NOMO-1 (cell line): Measurements from ENCODE around the gene MAP7D2.
"Not testable (repeated sequence)": the region's sequence is repeated elsewhere in the genome, so short reads cannot be mapped to it uniquely, and the experiment has no call there.

Source experiments
- DNase-seq, 2 experiments: peaks; one replicate each; lab custom pipeline; 2025; ENCODE audit not compliant: unreplicated experiment in 2 of 2; lab: John Stamatoyannopoulos, UW

MAP7D2 gene

DNA sequence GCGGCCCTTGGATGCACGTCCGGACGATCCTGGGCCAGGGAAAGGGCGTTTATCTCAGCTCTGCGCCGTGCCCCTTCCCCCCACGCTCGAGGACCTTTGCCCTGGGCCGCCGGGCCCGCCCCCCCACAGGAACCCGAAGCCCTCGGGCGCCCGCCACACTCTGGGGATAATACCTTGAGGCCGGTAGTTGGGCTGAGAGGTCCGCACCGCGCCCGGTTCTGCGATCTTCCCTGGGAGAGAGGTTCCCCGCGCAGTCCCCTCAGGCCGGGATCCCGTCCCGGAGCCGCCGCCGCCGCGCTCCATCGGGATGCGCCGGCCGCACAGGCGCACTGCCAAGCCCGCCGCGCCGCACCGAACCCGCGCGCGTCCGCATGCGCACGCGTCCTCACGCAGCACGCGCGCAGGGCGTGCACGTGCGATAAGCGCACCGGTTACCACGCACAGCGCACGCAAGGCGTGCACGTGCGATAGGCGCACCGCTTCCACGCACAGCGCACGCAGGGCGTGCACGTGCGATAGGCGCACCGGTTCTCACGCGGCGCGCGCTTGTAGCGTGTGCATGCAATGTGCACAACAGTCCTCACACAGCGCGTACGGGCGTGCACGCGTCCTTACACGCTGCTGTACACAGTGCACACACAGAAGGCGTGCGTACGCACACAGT lies at the start of gene MAP7D2:
MAP7D2 (minus strand) TSS at position 331 of the 664 bp plus-strand sequence; CDS start at position 303, 28 bp downstream.
- DNase-seq = no peak

DNA sequence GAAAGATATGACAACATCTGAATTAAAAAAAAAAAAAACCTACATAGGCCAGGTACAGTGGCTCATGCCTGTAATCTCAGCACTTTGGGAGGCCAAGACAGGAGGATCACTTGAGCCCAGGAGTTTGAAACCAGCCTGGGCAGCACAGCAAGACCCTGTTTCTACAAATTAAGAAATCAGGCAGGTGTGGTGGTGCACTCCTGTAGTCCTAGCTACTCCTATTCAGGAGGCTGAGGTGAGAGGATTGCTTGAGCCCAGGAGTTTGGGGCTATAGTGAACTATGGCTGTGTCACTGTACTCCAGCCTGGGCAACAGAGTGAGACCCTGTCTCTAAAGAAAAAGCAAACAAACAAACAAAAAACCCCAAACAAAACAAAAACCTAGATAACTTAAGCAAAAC lies 45.8 kb upstream of the MAP7D2 start:
- DNase-seq = not testable (repeated sequence)

DNA sequence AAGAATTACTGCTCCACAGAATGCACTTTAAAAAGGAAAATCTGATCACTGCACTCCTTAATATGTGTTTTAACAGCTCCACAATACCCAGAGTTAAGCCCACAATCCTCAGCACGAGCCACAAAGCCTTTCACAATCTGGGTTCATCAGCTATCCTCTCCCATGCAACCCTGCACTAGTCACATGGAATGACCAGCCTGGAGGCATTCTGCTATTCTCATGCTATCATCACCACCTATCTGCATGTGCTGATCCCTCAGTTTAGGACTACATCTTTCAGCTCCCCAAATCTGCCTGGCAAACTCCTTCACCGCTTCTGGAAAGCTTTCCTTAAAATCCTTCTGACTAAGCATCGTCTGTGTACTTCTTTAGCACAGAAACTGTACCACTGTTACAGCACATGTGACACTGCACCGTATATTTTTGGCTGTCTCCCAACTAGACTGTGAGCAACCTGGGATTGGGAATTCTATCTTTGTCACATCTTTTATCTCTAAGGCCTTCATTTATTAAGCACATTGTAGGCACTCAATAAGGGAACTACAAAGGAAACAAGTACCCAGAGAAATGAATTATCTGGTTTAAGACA lies 43.2 kb upstream of the MAP7D2 start:
- no peak for DNase-seq

DNA sequence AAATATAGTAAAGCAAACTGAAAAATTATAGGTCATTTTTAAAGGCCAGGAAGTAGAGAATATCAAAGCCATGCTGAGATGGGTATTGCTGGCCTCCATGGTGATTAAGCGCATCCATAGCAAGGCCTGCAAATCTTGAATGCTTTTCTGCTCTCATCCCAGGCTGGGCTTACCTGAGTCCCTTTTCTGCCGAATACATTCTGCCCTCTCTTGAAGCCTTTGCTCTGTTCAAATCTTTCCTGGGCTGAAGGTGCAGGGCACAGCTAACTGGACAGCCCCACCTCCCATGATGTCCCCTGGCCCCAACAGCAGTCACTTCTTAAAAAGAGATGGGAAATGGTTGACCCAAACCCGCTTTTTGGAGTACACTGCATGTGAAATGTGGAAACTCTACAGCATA lies 35.0 kb upstream of the MAP7D2 start:
- DNase-seq = no peak

DNA sequence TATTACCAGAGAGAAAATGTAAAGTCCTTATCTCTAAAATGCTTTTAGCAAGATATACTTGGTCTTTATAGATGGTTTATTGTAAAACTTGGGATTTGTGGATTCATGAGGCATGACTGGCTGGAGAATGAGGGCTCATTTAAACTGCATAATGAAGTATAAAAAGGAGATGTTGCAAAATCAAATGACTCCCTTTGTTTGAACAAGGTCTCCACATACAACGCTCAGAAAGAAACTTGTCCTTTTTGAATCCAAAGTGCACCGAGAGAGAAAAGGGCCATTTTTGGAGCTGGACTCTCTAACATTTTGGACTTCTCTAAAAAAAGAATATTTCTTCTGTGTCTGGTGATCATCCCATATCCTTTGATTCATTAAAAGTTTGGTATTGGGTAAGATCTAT lies 32.6 kb upstream of the MAP7D2 start:
- no peak for DNase-seq

DNA sequence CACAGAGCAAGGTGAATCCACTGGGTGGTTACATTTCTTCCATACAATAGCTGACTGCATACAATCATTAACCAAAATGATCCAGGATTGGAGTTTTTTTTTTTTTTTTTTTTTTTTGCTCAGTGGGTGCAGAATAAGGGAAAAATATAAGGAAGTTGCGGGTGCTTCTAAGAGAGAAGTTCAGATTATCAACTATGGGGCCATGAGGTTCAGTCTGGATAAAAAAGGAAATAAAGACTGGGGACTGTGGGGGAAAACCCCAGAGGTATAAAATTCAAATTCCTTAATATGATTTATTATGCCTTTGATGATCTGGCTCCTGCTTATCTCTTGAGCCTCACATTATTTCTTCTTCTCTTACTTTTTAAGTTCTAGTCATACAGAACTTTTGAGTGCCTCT lies 30.9 kb upstream of the MAP7D2 start:
- DNase-seq = peak in 1 of 2 experiments; percentile 5

DNA sequence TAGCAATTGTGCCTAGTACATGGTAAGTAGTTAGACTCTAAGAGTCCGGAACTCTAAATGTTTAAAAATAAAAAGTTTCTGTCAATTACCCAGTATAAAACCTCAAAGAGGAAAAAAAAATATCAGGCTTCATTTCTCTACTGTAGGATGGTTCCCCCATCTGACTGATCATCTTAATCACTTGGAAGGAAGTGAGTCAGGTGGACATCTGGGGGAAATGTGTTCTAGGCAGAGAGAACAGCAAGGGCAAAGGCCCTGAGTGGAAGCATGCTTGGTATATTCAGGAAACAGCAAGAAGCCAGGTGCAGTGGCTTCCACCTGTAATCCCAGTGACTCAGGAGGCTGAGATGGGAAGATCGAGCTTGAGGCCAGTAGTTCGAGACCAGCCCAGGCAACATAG lies 27.8 kb upstream of the MAP7D2 start:
- peak in 1 of 2 experiments; percentile 36 for DNase-seq

DNA sequence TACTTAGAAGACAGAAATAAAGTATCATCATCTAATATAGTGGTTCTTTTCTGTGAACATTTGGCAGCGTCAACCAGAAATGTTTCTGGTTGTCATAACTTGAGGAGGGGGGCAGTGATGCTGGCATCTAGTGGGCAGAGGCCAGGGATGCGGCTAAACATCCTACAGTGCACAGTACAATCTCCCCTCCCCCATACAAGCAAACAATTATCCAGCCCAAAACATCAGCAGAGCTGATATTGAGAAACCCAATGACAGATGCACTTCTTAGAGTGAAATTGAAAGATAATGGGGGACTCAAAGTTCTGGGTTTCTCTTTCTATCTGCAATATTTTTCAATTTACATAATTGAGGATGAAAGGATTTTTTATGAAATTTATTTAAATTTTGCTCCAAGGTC lies 26.9 kb upstream of the MAP7D2 start:
- no peak for DNase-seq

DNA sequence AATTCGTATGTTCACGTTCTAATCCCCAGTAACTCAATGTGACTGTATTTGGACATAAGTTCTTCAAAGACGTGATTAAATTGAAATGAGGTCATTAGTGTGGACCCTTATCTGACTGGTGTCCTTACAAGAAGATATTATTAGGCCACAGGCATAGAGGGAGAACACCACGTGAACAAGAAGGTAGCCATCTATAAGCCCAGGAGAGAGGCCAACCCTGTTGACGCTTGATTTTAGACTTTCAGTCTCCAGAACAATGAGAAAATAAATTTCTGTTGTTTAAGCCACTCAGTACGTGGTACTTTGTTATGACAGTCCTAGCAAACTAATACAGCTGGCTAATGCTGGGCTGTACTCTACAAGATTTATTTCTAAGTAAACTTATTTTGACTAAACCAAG lies 26.4 kb upstream of the MAP7D2 start:
- DNase-seq = no peak

DNA sequence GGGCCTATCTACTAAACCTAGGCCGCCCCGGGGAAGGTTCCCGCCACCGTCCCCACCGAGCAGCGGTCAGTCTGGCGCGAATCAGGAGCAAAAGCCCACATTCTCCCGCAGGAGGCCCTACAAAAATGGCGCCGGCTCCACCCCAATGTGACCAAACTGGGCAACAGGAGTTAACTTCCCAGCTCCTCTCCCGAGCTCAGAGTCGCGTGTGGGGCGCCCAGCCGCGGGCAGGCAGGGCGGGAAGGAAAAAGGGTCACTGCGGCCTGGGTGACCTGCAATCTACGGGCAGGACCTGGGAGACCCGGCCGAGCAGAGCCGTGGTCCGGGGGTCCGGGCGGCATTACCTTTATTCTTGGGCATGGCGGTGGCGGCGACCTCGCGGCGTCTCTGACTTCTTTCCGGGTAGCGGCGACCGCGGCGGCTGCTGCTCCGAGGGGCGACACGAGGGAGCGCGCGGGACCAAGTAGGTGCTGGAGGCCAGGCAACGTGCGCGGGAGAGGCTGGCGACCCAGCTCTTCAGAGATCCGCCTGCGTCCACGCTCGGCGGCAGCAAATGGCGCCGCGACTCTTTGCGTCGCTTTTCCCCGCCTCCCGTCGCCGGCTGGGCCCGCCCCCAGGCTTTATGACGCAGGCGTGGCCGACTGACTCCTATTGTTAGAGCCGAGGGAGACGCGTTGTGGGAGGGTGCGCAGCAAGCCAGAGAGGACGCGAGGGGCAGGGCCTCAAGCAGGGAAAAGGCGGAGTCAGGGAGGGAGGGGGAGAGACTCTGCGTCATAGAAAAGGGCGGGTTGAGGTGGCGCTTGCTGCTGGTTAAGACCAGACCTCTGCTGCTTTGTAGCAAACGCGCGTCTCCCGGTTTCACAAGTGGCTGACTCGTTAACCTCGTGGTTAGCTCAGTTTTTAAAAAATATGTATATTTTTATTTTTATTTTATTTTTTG lies 24.8 kb upstream of the MAP7D2 start, which contains the start of gene EIF1AX:
EIF1AX (minus strand) TSS at position 558 of the 940 bp plus-strand sequence; CDS start at position 360, 198 bp downstream.
- DNase-seq = peak; percentile 98 to 100

DNA sequence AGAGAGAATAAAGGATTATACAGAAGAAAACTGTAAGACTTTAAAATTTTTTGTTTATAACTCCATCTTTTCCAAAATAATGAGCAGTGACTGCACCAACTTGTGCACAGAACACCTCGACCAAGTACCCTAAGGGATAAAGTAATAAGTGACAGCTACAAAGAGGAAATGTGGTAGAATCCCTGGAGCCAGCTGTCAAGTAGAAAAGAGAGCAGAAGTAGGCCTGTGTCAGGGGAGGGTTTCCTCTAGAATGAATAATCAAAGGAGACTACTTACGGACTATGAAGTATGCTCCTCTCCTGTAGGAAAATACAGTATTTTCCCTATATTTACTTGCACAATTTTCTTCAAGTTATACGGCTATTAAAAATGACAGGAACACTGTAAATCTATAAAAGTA lies 23.7 kb upstream of the MAP7D2 start:
- DNase-seq = peak; percentile 15 to 55

DNA sequence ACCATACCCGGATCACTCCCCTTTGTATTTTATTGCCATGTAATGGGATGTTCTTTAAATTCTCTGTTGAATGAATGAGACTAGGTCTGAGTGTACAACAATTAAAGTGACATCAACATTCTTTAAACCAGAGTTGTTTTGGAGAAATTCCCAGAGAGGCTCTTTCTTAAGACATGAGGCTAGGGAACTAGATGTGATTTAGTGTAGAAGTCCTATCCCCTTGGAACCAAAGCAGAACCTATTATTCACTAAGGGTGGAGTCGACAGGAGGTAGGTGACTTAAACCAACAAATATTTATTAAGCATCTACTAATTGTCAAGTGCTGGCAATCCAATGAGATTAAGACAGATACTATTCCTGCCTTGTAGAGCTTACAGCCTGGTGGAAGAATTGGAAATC lies 23.3 kb upstream of the MAP7D2 start:
- DNase-seq = no peak

DNA sequence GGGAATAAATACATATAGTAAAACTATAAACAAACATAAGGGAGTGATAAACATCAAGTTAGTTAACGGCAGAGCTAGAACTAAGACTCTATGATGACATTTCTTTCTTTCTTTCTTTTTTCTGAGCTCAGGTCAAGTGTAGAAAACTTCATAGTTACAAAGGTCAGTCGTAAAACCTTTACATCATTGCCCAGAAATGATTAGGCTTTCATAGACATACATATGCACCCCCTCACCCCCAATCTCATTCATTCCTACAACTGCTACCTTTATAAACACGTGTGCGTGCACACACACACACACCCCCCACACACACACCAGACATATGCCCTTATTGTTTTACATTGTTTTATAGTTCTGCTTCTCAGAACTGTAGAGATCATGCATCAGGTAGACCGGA lies 19.2 kb upstream of the MAP7D2 start:
- no peak for DNase-seq

DNA sequence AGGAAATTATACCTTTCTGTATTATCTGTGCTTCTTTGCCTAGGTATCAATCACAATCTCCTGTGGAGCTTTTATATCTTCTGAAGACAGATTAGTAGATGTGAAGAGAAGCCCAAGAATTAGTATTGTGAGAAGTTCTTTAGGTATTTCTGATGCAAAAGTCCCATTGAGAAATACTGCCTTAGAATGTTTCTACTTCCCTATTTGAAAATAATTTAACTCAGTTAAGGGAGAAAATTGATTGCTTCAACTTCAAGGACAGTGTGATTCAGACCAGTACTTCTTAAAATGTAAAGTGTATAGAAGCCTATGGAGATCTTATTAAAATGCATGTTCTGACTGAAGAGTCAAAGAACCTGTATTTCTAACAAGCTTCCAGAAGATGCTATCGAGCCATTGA lies 16.0 kb upstream of the MAP7D2 start:
- DNase-seq = peak; percentile 42 to 85

DNA sequence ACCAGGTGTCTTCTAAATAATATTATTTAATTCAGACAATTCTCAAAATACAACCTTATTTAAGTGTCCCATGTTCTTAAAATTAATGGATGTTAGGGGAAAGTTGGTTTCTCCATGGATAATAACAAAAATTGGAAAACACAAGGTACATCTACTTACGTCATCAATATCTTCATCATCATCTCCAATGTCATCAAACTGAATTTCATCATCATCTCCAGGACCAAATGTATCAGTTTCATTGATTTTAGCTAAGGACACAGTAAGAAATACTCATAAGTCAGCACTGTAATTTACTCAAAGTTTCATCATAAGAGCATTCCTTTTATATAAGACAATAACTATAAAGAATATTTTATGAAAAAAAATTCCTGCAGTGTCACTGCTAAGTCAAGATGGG lies 13.7 kb upstream of the MAP7D2 start:
- DNase-seq = no peak

DNA sequence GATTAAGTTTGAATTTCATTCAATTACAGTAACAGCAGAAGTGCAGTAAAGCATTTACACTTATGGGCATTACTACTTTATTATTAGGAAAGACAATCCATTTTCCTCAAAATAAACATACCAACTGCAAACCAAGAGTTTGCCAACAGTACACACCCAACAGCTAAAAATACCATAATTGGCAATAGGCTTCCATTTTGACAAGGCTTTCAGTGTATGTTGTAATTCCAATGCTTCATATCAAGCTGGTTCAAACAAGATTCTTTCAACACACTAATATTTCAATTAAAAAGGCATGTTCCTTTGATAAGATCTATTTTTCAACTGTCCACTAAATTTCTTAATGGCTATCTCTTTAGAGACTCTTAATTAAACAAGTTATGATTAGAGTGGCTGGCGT lies 12.8 kb upstream of the MAP7D2 start:
- DNase-seq = no peak

DNA sequence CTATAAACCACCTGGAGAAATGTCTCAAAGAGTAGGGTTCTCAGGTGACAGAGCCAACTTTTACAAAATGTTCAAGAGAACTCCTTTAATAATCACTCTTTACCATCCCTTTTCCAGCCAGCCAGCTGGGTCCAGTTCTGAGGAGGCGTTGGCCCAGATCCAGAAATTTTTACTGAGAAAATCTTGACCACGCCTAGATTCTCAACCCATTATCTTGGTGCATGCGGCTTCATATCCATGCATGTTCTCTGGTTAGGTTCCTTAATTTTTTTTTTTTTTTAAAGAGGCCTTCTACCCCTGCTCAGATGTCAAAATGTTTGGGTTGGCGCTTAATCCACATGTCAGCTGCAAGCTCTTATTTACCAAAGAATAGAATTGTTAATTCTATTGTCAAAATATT lies 12.0 kb upstream of the MAP7D2 start:
- DNase-seq = no peak

DNA sequence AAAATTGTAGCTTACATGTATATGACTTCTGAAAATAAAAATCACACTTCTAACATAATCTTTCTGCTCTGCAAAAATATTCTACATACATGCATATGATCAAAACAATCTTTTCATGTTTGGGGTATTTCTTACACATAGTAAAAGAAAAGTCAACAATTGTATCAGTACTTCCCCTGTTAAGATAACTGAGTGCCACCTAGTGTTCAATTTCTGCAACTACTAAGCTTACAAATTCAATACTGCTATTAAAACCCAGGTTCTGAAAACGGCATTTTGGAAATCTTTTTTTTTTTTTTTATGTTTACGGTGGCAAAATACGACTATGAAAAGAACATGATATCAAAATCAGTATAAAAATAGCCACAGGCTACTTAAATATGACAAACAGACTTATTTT lies 10.7 kb upstream of the MAP7D2 start:
- peak in 1 of 2 experiments; percentile 9 for DNase-seq

DNA sequence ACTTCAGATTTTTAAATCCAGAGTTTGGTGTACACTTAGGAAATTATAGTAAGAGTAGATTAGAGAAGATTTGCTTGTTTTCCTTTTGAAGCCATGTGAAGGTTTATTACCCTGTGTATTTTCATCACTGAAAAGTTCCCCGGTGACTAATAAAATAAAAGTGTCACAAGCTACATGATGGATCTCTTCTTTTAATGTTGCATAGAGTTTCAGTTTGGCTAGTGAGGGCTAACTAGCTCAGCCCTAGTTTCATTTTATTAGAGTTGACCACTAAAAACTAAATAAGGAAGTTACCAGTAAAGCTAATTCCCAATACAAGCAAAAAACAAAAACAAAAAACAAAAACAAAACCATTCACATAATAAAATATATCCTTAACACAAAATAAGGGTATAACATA lies 10.1 kb upstream of the MAP7D2 start:
- DNase-seq = not testable (repeated sequence)

DNA sequence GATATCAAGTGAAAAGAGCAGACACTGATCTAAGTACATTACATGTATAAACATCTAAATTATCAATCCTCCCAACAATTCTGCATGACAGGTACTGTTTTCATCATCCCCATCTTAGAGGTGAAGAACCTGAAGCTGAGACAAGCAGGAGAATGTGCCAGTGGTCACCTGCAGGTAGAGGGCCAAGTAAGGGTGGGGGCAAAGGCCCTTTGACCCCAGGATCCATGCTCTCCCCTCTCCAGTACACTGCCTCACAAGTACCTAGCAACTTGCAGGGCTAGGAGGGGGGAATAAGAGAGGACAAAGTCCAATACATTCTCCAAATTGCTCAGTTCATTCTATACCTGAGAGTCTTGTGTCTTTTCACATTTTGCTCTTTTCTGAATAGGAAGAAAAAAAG lies 8.3 kb upstream of the MAP7D2 start:
- no peak for DNase-seq

DNA sequence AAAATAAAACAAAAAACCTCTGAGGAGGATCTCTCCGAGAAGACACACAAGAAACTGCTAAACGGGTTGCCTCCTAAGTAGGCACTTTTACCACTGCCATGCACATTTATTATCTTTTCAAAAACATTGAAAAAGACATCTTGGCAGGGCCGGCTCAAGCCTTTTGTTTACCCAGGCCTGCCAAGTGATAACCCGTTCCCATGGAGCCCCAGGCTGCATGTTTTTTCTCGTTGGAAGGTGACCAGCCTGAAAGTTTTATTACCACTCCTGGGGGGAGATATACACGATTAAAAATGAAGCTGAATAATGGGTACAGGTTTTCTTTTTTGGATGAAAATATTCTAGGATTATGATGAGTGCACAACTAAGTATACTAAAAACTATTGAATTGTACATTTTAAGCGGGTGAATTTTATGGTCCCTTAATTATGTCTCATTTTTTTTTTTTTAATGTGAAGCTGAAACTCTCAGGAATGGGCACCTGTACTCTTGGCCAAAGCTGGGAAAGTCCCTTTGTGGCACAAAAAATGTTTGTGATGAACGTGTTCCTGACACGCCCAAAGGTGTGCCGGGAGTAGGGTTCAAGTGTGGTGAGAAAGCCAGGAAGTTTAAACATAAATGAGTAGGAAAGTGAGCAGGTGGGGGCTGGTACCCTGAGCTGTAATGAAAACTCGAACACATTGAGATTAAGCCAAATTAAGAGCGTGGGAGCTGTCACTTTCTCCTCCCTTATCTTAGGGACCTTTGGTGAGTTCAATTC lies 1.5 kb upstream of the MAP7D2 start:
- no peak for DNase-seq
